GM23338 (cell line): Measurements from ENCODE around the gene AP1B1. TPM values are rescaled to one million over a fixed set of nuclear protein-coding genes. Genes with fewer than 3 reads are reported as not detected.

Experiments used
- ATAC-seq: fragments of 200-7000 bp; cut with Tn5 transposase; 3 replicates; pipeline ENCODE4 v1.9.1; 2020
- DNase-seq: peaks from one replicate; pipeline ENCODE4 v3.0.0-alpha.2; 2015; ENCODE audit warnings: low spot score
- H2AFZ ChIP-seq: fragments of 200-600 bp; sonication (generic); 2 replicates; pipeline ENCODE4 v1.8.0; 2016; ENCODE audit warnings: antibody characterized with exemption, mild to moderate bottlenecking, moderate library complexity
- H3F3A ChIP-seq: fragments of 200-600 bp; sonication (generic); replicated peaks from 2 replicates; pipeline ENCODE4 v1.8.0; 2017; ENCODE audit warnings: antibody characterized with exemption, mixed run types, low read depth
- H3K27ac ChIP-seq: fragments of 200-600 bp; sonication (generic); 2 replicates; pipeline ENCODE4 v1.6.1; 2016; ENCODE audit warnings: low read depth
- H3K27me3 ChIP-seq: fragments of 200-600 bp; sonication (generic); 2 replicates; pipeline ENCODE4 v1.8.0; 2016; ENCODE audit warnings: mild to moderate bottlenecking, mixed run types, moderate library complexity; ENCODE audit not compliant: insufficient read depth
- H3K36me3 ChIP-seq: fragments of 200-600 bp; sonication (generic); 2 replicates; pipeline ENCODE4 v1.8.0; 2016; ENCODE audit warnings: mild to moderate bottlenecking; ENCODE audit not compliant: insufficient read depth
- H3K4me1 ChIP-seq: fragments of 200-600 bp; sonication (generic); 2 replicates; pipeline ENCODE4 v1.8.0; 2016; ENCODE audit warnings: mild to moderate bottlenecking, moderate library complexity; ENCODE audit not compliant: insufficient read depth
- H3K4me2 ChIP-seq: fragments of 200-600 bp; sonication (generic); 2 replicates; pipeline ENCODE4 v1.7.1; 2017; ENCODE audit warnings: mixed run types
- H3K4me3 ChIP-seq: fragments of 200-600 bp; sonication (generic); 2 replicates; pipeline ENCODE4 v1.6.1; 2016; ENCODE audit warnings: mixed run types
- H3K79me2 ChIP-seq: fragments of 200-600 bp; sonication (generic); replicated peaks from 2 replicates; pipeline ENCODE4 v1.8.0; 2017; ENCODE audit warnings: mild to moderate bottlenecking; ENCODE audit not compliant: insufficient read depth
- H3K9me2 ChIP-seq: fragments of 200-600 bp; sonication (generic); 2 replicates; pipeline ENCODE4 v1.8.0; 2017; ENCODE audit not compliant: insufficient read depth
- H4K20me1 ChIP-seq: fragments of 200-600 bp; sonication (generic); replicated peaks from 2 replicates; pipeline ENCODE4 v1.8.0; 2017; ENCODE audit warnings: mild to moderate bottlenecking; ENCODE audit not compliant: insufficient read depth
- H3K27ac Mint-ChIP-seq: 2 replicates; pipeline ENCODE4 v1.8.0; 2020; ENCODE audit warnings: inconsistent platforms, mild to moderate bottlenecking, moderate library complexity, mixed read lengths
- H3K27me3 Mint-ChIP-seq: 3 replicates; pipeline ENCODE4 v1.8.0; 2022; ENCODE audit warnings: low read depth, mild to moderate bottlenecking, moderate library complexity, mixed read lengths, inconsistent platforms; ENCODE audit not compliant: insufficient read depth, poor library complexity
- H3K36me3 Mint-ChIP-seq: 3 replicates; pipeline ENCODE4 v1.8.0; 2021; ENCODE audit warnings: low read depth, mild to moderate bottlenecking, inconsistent platforms, moderate library complexity, mixed read lengths
- H3K4me1 Mint-ChIP-seq: 3 replicates; pipeline ENCODE4 v1.8.0; 2020; ENCODE audit warnings: mild to moderate bottlenecking, inconsistent platforms, mixed read lengths
- H3K4me3 Mint-ChIP-seq: 3 replicates; pipeline ENCODE4 v1.8.0; 2021; ENCODE audit warnings: moderate library complexity, mild to moderate bottlenecking, inconsistent platforms, mixed read lengths
- H3K9me3 Mint-ChIP-seq: 3 replicates; pipeline ENCODE4 v1.8.0; 2020; ENCODE audit warnings: moderate library complexity, mild to moderate bottlenecking, inconsistent platforms, mixed read lengths
- CREB1 ChIP-seq: fragments of 250-450 bp; sonication (Bioruptor Pico); IDR thresholded peaks from 2 replicates; pipeline ENCODE4 v1.5.0; 2020; ENCODE audit warnings: low read depth, mild to moderate bottlenecking, moderate library complexity
- CTCF ChIP-seq, 2 experiments: fragments of 200-600 bp in 1 of 2; sonication (generic) in 1 of 2; conservative IDR thresholded peaks; 2 replicates each; pipeline versions ENCODE4 v1.5.1 to v1.6.1; 2016 to 2017; ENCODE audit warnings: antibody characterized with exemption in 2 of 2, low read depth in 2 of 2, mild to moderate bottlenecking in 2 of 2, moderate library complexity in 1 of 2
- EZH2 ChIP-seq: fragments of 200-600 bp; sonication (generic); IDR thresholded peaks from one replicate; pipeline ENCODE4 v1.8.0; 2017; ENCODE audit warnings: antibody characterized with exemption, mild to moderate bottlenecking, low read depth; ENCODE audit not compliant: unreplicated experiment
- JUNB ChIP-seq: IDR thresholded peaks from one replicate; pipeline ENCODE4 v1.6.1; 2016; ENCODE audit warnings: antibody characterized with exemption; ENCODE audit not compliant: unreplicated experiment
- POLR2AphosphoS5 ChIP-seq: IDR thresholded peaks from 2 replicates; pipeline ENCODE4 v1.6.1; 2016; ENCODE audit warnings: antibody characterized with exemption, low read depth
- REST ChIP-seq: IDR thresholded peaks from one replicate; pipeline ENCODE4 v1.6.1; 2018; ENCODE audit warnings: antibody characterized with exemption; ENCODE audit not compliant: unreplicated experiment
- STAT1 ChIP-seq: IDR thresholded peaks from one replicate; pipeline ENCODE4 v1.6.1; 2016; ENCODE audit warnings: antibody characterized with exemption; ENCODE audit not compliant: unreplicated experiment
- ZNF114 ChIP-seq: fragments of 250-450 bp; sonication (Bioruptor Pico); IDR thresholded peaks from 2 replicates; pipeline ENCODE4 v1.5.0; 2020; ENCODE audit warnings: mild to moderate bottlenecking, moderate library complexity
- polyA plus RNA-seq: library from polyadenylated mRNA; unstranded; fragments of >200 nt; fragmentation: Nextera tagmentation; extraction: Ambion mirVana; gene quantifications from 2 replicates; pipeline ENCODE4 v1.2.1, GENCODE V29; 2016
- total RNA-seq: library from RNA; depleted of rRNA; stranded (reverse); fragments of >200 nt; shearing (Covaris generic); gene quantifications from 2 replicates; pipeline ENCODE4 v1.2.3, GENCODE V29; 2014
- TF ChIP-seq, protein P1 (sequence below): IDR thresholded peaks from 2 replicates; pipeline ENCODE4 v1.6.1; 2016; ENCODE audit warnings: antibody characterized with exemption

AP1B1 gene
- total and polyA plus RNA-seq, 2 experiments from 2014 or later: 19.5 to 74.4 TPM

DNA sequence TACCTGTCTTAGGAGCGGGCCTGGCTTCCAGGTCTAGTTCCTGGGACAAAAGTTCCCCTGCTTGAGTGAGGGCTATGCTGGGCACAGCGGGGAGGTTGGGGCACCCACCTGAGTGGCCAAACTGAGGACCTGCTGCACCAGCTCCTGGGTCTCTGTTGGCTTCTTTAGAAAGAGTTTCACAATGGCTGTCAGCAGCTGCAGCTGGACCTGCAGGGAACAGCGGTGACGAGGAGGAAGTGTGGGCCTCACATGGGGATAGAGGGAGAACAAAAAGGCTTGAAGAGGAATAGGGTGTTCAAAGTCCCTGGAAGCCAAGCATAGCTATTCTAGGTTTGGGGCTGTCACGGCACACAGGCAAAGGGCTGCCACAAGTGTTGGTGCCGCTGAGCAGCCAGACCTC, 46.2 kb downstream of the AP1B1 start (continued):
- TF ChIP-seq REST: no peak
- TF ChIP-seq CREB1: no peak
- TF ChIP-seq ZNF114 (CRISPR knock-in tag): no peak
- no peak for TF ChIP-seq CTCF (conservative IDR thresholded peaks at IDR 0.05; ENCODE audit: low read depth in 2 of 2)
- TF ChIP-seq EZH2: no peak
- no peak for TF ChIP-seq JUNB
- no peak for TF ChIP-seq POLR2AphosphoS5
- TF ChIP-seq STAT1: no peak

GRCh38 chr22:29341849-29342127, 46.6 kb downstream of the AP1B1 start:
- Histone ChIP-seq H2AFZ (no peak overlapping the region), H3K27ac (no peak overlapping the region), H3K4me2 (no peak overlapping the region), H3F3A (no peaks in the 10 kb centered on the region), H3K27me3 (no peaks in the 10 kb centered on the region), H3K36me3 (peaks cover 8% of the 10 kb centered on the region; the same call in 1 of the 2 replicates), H4K20me1 (no peaks in the 10 kb centered on the region; the same call in 1 of the 2 replicates), H3K9me2 (no peaks in the 10 kb centered on the region), H3K79me2 (no peaks in the 10 kb centered on the region), H3K4me1 (no peaks in the 10 kb centered on the region), H3K4me3 (no peak overlapping the region)
- ATAC-seq: no peak
- TF ChIP-seq, protein P1, sequence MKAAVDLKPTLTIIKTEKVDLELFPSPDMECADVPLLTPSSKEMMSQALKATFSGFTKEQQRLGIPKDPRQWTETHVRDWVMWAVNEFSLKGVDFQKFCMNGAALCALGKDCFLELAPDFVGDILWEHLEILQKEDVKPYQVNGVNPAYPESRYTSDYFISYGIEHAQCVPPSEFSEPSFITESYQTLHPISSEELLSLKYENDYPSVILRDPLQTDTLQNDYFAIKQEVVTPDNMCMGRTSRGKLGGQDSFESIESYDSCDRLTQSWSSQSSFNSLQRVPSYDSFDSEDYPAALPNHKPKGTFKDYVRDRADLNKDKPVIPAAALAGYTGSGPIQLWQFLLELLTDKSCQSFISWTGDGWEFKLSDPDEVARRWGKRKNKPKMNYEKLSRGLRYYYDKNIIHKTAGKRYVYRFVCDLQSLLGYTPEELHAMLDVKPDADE: no peak
- TF ChIP-seq ZNF114 (CRISPR knock-in tag): no peak
- no peak for TF ChIP-seq CREB1
- no peak for TF ChIP-seq CTCF (conservative IDR thresholded peaks at IDR 0.05; ENCODE audit: low read depth in 2 of 2)
- Mint-ChIP-seq H3K27me3 (peaks cover 4% of the 10 kb centered on the region), H3K4me1 (no peaks in the 10 kb centered on the region), H3K36me3 (peaks cover 51% of the 10 kb centered on the region), H3K9me3 (no peaks in the 10 kb centered on the region), H3K27ac (no peak overlapping the region), H3K4me3 (no peak overlapping the region)
- no peak for DNase-seq
